MM.1S (cell line): ENCODE data around the gene TRAF1.

ENCODE experiments used
- DNase-seq: peaks from one replicate; pipeline ENCODE4 v3.0.0-alpha.2; 2015
- H2AFZ ChIP-seq: fragments of 300-600 bp; sonication (generic); 2 replicates; pipeline ENCODE4 v1.6.0; 2016; ENCODE audit warnings: antibody characterized with exemption, low read length
- H3F3A ChIP-seq: fragments of 300-600 bp; sonication (generic); 2 replicates; pipeline ENCODE4 v1.6.1; 2016; ENCODE audit warnings: mild to moderate bottlenecking, antibody characterized with exemption, low read length, moderate library complexity, mixed read lengths; ENCODE audit not compliant: insufficient read depth
- H3K27ac ChIP-seq: fragments of 300-600 bp; sonication (generic); 2 replicates; pipeline ENCODE4 v1.5.1; 2016; ENCODE audit warnings: mild to moderate bottlenecking, low read length
- H3K27me3 ChIP-seq: fragments of 300-600 bp; sonication (generic); replicated peaks from 2 replicates; pipeline ENCODE4 v1.6.0; 2016; ENCODE audit warnings: low read length; ENCODE audit not compliant: insufficient read depth
- H3K36me3 ChIP-seq: fragments of 300-600 bp; sonication (generic); replicated peaks from 2 replicates; pipeline ENCODE4 v1.6.1; 2016; ENCODE audit warnings: mild to moderate bottlenecking, low read length, mixed read lengths; ENCODE audit not compliant: insufficient read depth
- H3K4me1 ChIP-seq: fragments of 300-600 bp; sonication (generic); 2 replicates; pipeline ENCODE4 v1.6.1; 2016; ENCODE audit warnings: low read length, mixed read lengths
- H3K4me2 ChIP-seq: fragments of 300-600 bp; sonication (generic); 2 replicates; pipeline ENCODE4 v1.6.0; 2016; ENCODE audit warnings: low read depth, low read length
- H3K4me3 ChIP-seq: fragments of 300-600 bp; sonication (generic); 2 replicates; pipeline ENCODE4 v1.5.1; 2016; ENCODE audit warnings: low read length, mixed read lengths
- H3K79me2 ChIP-seq: fragments of 300-600 bp; sonication (generic); 2 replicates; pipeline ENCODE4 v1.6.1; 2016; ENCODE audit warnings: mixed run types, low read length, mixed read lengths
- H3K9ac ChIP-seq: fragments of 300-600 bp; sonication (generic); 2 replicates; pipeline ENCODE4 v1.6.1; 2016; ENCODE audit warnings: low read length, mixed read lengths
- H3K9me2 ChIP-seq: fragments of 300-600 bp; sonication (generic); replicated peaks from 2 replicates; pipeline ENCODE4 v1.6.1; 2016; ENCODE audit warnings: mild to moderate bottlenecking, low read length, mixed read lengths; ENCODE audit not compliant: insufficient read depth
- H3K9me3 ChIP-seq: fragments of 300-600 bp; sonication (generic); replicated peaks from 2 replicates; pipeline ENCODE4 v1.6.1; 2016; ENCODE audit warnings: mild to moderate bottlenecking, low read length, mixed read lengths; ENCODE audit not compliant: insufficient read depth
- H4K20me1 ChIP-seq: fragments of 300-600 bp; sonication (generic); 2 replicates; pipeline ENCODE4 v1.6.1; 2016; ENCODE audit warnings: mild to moderate bottlenecking, low read length, moderate library complexity, mixed read lengths; ENCODE audit not compliant: insufficient read depth
- EZH2 ChIP-seq: fragments of 300-600 bp; sonication (generic); optimal IDR thresholded peaks from 2 replicates; pipeline ENCODE3; 2017; ENCODE audit warnings: low read depth, mild to moderate bottlenecking, antibody characterized with exemption, low read length, mixed read lengths
- EZH2phosphoT487 ChIP-seq: fragments of 300-600 bp; sonication (generic); IDR thresholded peaks from 2 replicates; pipeline ENCODE4 v1.6.1; 2018; ENCODE audit warnings: antibody characterized with exemption, low read length
- TF ChIP-seq, protein P1 (sequence below): fragments of 300-600 bp; sonication (generic); IDR thresholded peaks from 2 replicates; pipeline ENCODE4 v1.5.1; 2016; ENCODE audit warnings: antibody characterized with exemption, low read length, mixed read lengths

TRAF1 gene

DNA sequence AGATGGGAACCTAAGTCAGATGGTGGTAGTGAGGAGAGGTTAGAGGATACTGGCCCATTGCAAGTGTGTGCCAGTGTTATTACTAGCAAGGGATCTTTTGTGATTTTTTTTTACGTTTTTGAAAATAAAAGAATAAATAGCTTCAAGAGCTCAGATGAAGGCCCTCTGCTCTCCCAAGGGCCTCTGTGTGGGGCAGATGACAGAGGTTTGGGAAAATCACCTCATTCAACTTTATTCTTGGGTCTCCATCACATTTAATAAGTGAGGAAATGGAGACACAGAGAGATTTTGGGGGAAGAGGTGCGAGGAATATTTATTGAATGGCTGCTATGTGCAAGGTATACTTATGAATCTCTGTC is 10.1 kb upstream of the TRAF1 start:
- Histone ChIP-seq H3F3A (peaks cover 25% of the 10 kb centered on the region), H3K9me3 (no peaks in the 10 kb centered on the region), H4K20me1 (no peaks in the 10 kb centered on the region), H3K27me3 (no peaks in the 10 kb centered on the region), H3K9ac (no peak overlapping the region; the same call in 1 of the 2 replicates), H3K27ac (no peak overlapping the region), H3K9me2 (no peaks in the 10 kb centered on the region), H2AFZ (peak overlapping the region; percentile 37; the same call in 1 of the 2 replicates), H3K4me3 (no peak overlapping the region), H3K4me2 (peak overlapping the region; percentile 51; the same call in 1 of the 2 replicates), H3K79me2 (no peaks in the 10 kb centered on the region), H3K36me3 (no peaks in the 10 kb centered on the region), H3K4me1 (peaks cover 68% of the 10 kb centered on the region)
- DNase-seq = no peak
- TF ChIP-seq, protein P1, sequence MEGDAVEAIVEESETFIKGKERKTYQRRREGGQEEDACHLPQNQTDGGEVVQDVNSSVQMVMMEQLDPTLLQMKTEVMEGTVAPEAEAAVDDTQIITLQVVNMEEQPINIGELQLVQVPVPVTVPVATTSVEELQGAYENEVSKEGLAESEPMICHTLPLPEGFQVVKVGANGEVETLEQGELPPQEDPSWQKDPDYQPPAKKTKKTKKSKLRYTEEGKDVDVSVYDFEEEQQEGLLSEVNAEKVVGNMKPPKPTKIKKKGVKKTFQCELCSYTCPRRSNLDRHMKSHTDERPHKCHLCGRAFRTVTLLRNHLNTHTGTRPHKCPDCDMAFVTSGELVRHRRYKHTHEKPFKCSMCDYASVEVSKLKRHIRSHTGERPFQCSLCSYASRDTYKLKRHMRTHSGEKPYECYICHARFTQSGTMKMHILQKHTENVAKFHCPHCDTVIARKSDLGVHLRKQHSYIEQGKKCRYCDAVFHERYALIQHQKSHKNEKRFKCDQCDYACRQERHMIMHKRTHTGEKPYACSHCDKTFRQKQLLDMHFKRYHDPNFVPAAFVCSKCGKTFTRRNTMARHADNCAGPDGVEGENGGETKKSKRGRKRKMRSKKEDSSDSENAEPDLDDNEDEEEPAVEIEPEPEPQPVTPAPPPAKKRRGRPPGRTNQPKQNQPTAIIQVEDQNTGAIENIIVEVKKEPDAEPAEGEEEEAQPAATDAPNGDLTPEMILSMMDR = no peak
- TF ChIP-seq EZH2phosphoT487 = no peak
- TF ChIP-seq EZH2 = no peak

GRCh38 chr9:120936011-120936763 is 9.6 kb upstream of the TRAF1 start:
- Histone ChIP-seq H3K79me2 (no peaks in the 10 kb centered on the region), H3K9me3 (no peaks in the 10 kb centered on the region), H3K9me2 (no peaks in the 10 kb centered on the region), H3F3A (peaks cover 30% of the 10 kb centered on the region), H3K36me3 (no peaks in the 10 kb centered on the region), H3K4me1 (peaks cover 68% of the 10 kb centered on the region), H3K4me3 (no peak overlapping the region), H2AFZ (peak overlapping the region; percentile 52), H3K4me2 (peak overlapping the region; percentile 51), H3K9ac (peak overlapping the region; percentile 40), H4K20me1 (no peaks in the 10 kb centered on the region), H3K27me3 (no peaks in the 10 kb centered on the region), H3K27ac (peak overlapping the region; percentile 74)
- DNase-seq = peak; percentile 88
- TF ChIP-seq, protein P1 = peak; percentile 97
- TF ChIP-seq EZH2phosphoT487 (no peak), EZH2 (no peak)

DNA sequence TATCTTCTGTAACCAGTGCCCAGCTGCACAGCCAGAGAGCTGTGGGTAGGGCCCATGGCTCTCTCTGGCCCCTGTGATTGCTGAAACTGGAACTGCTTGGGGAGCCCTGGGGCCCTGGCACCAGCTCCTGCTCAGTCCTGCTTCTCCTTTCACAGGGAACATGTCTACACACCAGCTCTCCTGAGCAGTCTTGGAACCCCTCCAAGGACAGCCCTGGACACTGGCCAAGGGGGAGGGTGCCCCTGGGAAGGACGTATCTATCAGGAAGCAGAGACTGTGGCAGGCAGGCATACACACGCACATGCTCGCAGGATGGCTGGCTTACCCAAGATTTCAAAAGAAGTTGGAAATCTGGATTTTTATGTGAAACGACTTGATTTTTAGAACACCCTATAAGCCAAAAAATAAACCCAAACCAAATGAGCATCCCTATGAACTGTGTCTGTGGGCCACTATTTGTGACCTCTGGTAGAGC is 8.8 kb upstream of the TRAF1 start:
- H3K4me2 ChIP-seq = peak overlapping the region; percentile 51
- H3K4me3 ChIP-seq = no peak overlapping the region
- no peaks in the 10 kb centered on the region for H3K9me2 ChIP-seq
- H3K36me3 ChIP-seq = no peaks in the 10 kb centered on the region
- H3K27ac ChIP-seq = peak overlapping the region; percentile 74
- peaks cover 65% of the 10 kb centered on the region for H3K4me1 ChIP-seq
- H3K27me3 ChIP-seq = no peaks in the 10 kb centered on the region
- TF ChIP-seq EZH2 (no peak), EZH2phosphoT487 (no peak)
- TF ChIP-seq, protein P1 = no peak
- peak overlapping the region; percentile 40 for H3K9ac ChIP-seq
- H2AFZ ChIP-seq = peak overlapping the region; percentile 52; the same call in 1 of the 2 replicates
- H3F3A ChIP-seq = peaks cover 30% of the 10 kb centered on the region
- no peaks in the 10 kb centered on the region for H4K20me1 ChIP-seq
- peak; percentile 51 for DNase-seq
- no peaks in the 10 kb centered on the region for H3K79me2 ChIP-seq
- H3K9me3 ChIP-seq = no peaks in the 10 kb centered on the region
